Natural killer cell (primary cell): ENCODE results near the gene SNX12. TPM values are rescaled to one million over a fixed set of nuclear protein-coding genes. Genes with fewer than 3 reads are reported as not detected.
A peak's percentile ranks its signal among the peaks of the same experiment; 100 is the strongest.

ENCODE experiments used
- ATAC-seq, 3 donors: fragments of 150-1000 bp in 2 of 3; fragments of 200-7000 bp in 1 of 3; cut with Tn5 transposase; 1 replicate in 1 of 3; 2 replicates in 2 of 3; pipeline ENCODE4 v1.10.0; 2021; ENCODE audit warnings: mild to moderate bottlenecking in 2 of 3, moderate library complexity in 2 of 3
- DNase-seq, 2 donors: peaks; one replicate each; pipeline versions ENCODE4 v3.0.0 to v3.0.0-alpha.2; 2013 to 2021; ENCODE audit warnings: mixed read lengths in 1 of 2
- H3K27ac ChIP-seq: one replicate; pipeline ENCODE4 v1.5.1; 2013; ENCODE audit warnings: mild to moderate bottlenecking, low read length
- H3K27me3 ChIP-seq: one replicate; pipeline ENCODE4 v1.6.1; 2013; ENCODE audit warnings: low read length; ENCODE audit not compliant: control insufficient read depth, insufficient read depth
- H3K36me3 ChIP-seq: one replicate; pipeline ENCODE4 v1.6.1; 2013; ENCODE audit warnings: low read length; ENCODE audit not compliant: control insufficient read depth, insufficient read depth
- H3K4me1 ChIP-seq: one replicate; pipeline ENCODE4 v1.6.1; 2013; ENCODE audit warnings: low read length; ENCODE audit not compliant: control insufficient read depth, insufficient read depth
- H3K4me3 ChIP-seq: one replicate; pipeline ENCODE4 v1.5.1; 2013; ENCODE audit warnings: low read length
- H3K9me3 ChIP-seq: one replicate; pipeline ENCODE4 v1.6.1; 2013; ENCODE audit warnings: low read length; ENCODE audit not compliant: control insufficient read depth, insufficient read depth
- H3K27ac Mint-ChIP-seq, 2 donors: one replicate each; pipeline ENCODE4 v1.8.0; 2022; ENCODE audit warnings: mild to moderate bottlenecking in 2 of 2, mixed read lengths in 2 of 2, moderate library complexity in 1 of 2
- H3K27me3 Mint-ChIP-seq, 2 donors: one replicate each; pipeline ENCODE4 v1.8.0; 2022; ENCODE audit warnings: low read depth in 2 of 2, mixed read lengths in 2 of 2
- H3K36me3 Mint-ChIP-seq: one replicate; pipeline ENCODE4 v1.8.0; 2022; ENCODE audit warnings: mixed read lengths
- H3K4me1 Mint-ChIP-seq, 2 donors: one replicate each; pipeline ENCODE4 v1.8.0; 2022; ENCODE audit warnings: mixed read lengths in 2 of 2
- H3K4me3 Mint-ChIP-seq: one replicate; pipeline ENCODE4 v1.8.0; 2022; ENCODE audit warnings: mild to moderate bottlenecking, moderate library complexity, mixed read lengths
- H3K9me3 Mint-ChIP-seq, 2 donors: one replicate each; pipeline ENCODE4 v1.8.0; 2022; ENCODE audit warnings: mixed read lengths in 2 of 2
- WGBS: methylation state at CpG from one replicate; pipeline ENCODE4 v1.1.7; 2013; ENCODE audit warnings: missing lambda C conversion rate; ENCODE audit not compliant: insufficient coverage; 5-methylcytosine and 5-hydroxymethylcytosine counted together
- intact Hi-C: fragments of 100-400 bp; cut with micrococcal nuclease; formaldehyde crosslinking; loops from one replicate; pipeline ENCODE4 v1.14.2; 2022
- total RNA-seq, 4 donors: library from RNA; stranded (reverse); fragments of 120-200 nt in 1 of 4; gene quantifications; one replicate each; pipeline versions ENCODE4 v1.2.3 to v1.2.4, GENCODE V29; 2013 to 2022
- TF ChIP-seq, protein P1 (sequence below): fragments of 200-600 bp; IDR thresholded peaks from one replicate; pipeline ENCODE4 v1.8.0; 2022; ENCODE audit warnings: antibody characterized with exemption

Gene SNX12
- total RNA-seq, 3 donors from 2014 or later (not counting 1 experiment from before 2014, with no cell fraction given): 36.0 to 40.1 (median 38.6) TPM

GRCh38 chrX:71095033-71095432 lies 26.9 kb upstream of the SNX12 start:
- Histone ChIP-seq H3K27ac (no peak overlapping the region), H3K27me3 (no peaks in the 10 kb centered on the region), H3K4me1 (peaks cover 36% of the 10 kb centered on the region), H3K4me3 (peak overlapping the region; percentile 72), H3K36me3 (no peaks in the 10 kb centered on the region), H3K9me3 (no peaks in the 10 kb centered on the region)
- intact Hi-C loops: loop anchor here (5.0 kb wide), 1 partner anchor 82 kb away; no protein-coding TSS in a partner anchor
- ATAC-seq (no peak), DNase-seq (no peak)
- TF ChIP-seq, protein P1, sequence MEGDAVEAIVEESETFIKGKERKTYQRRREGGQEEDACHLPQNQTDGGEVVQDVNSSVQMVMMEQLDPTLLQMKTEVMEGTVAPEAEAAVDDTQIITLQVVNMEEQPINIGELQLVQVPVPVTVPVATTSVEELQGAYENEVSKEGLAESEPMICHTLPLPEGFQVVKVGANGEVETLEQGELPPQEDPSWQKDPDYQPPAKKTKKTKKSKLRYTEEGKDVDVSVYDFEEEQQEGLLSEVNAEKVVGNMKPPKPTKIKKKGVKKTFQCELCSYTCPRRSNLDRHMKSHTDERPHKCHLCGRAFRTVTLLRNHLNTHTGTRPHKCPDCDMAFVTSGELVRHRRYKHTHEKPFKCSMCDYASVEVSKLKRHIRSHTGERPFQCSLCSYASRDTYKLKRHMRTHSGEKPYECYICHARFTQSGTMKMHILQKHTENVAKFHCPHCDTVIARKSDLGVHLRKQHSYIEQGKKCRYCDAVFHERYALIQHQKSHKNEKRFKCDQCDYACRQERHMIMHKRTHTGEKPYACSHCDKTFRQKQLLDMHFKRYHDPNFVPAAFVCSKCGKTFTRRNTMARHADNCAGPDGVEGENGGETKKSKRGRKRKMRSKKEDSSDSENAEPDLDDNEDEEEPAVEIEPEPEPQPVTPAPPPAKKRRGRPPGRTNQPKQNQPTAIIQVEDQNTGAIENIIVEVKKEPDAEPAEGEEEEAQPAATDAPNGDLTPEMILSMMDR: no peak
- WGBS: 41% methylated on average over 4 of the region's 6 CpGs
- H3K4me1 Mint-ChIP-seq: peaks cover 19 to 26% of the 10 kb centered on the region in 2 donors
- no peaks in the 10 kb centered on the region for H3K9me3 Mint-ChIP-seq
- H3K36me3 Mint-ChIP-seq: no peaks in the 10 kb centered on the region
- H3K4me3 Mint-ChIP-seq: peak overlapping the region; percentile 79
- peak overlapping the region; percentile 90 to 96 for H3K27ac Mint-ChIP-seq
- peaks cover 0 to 12% of the 10 kb centered on the region in 2 donors for H3K27me3 Mint-ChIP-seq

DNA sequence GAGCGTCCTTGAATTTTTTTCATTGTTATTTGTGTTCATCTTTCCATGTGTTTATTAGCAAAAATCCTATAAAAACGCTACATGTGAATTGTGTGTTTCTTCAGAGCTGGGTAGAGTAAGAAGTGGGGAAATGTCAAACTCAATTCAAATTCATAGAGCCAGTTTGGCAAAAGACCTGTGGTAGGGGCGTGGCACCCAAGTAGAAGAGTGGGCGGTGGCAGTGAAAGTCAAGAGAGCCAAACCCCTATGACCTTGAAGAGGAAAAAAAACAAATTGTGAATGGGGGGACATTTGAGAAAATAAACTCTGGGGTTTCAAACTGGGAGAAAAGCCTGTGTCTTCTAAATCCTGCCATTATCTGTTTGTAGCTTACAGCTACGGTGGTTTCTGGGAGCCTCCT lies 23.1 kb upstream of the SNX12 start:
- TF ChIP-seq, protein P1: no peak
- H3K4me1 ChIP-seq: peaks cover 4% of the 10 kb centered on the region
- 95% methylated on average over 4 of the region's 5 CpGs for WGBS
- H3K9me3 ChIP-seq: no peaks in the 10 kb centered on the region
- DNase-seq (no peak), ATAC-seq (no peak)
- H3K36me3 ChIP-seq: no peaks in the 10 kb centered on the region
- no peak overlapping the region for H3K4me3 ChIP-seq
- no peaks in the 10 kb centered on the region for H3K27me3 ChIP-seq
- no peak overlapping the region for H3K27ac Mint-ChIP-seq
- H3K27ac ChIP-seq: no peak overlapping the region
- H3K4me3 Mint-ChIP-seq: no peak overlapping the region
- H3K9me3 Mint-ChIP-seq: no peaks in the 10 kb centered on the region
- peaks cover 0 to 12% of the 10 kb centered on the region in 2 donors for H3K27me3 Mint-ChIP-seq
- no peaks in the 10 kb centered on the region for H3K36me3 Mint-ChIP-seq
- intact Hi-C loops: no loop called here
- peaks cover 10% of the 10 kb centered on the region in 2 donors for H3K4me1 Mint-ChIP-seq

DNA sequence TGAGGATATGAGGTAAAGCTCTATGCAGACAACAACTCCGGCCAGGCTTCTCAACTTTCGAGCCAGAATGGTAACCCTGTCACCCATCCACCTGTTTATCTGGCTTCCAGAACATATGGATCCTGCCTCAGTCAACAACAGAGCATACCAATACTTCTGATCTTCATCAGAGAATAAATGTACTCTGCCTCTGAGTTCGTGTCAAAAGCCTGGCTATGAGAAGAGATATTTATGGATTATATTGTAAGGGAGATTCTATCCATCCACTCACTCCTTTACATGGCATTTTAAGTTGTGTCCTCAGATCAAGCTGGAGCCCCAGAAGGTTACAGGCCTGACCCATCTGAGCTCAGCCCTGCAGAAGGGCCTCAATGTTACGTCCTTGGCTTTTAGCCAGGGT lies 17.8 kb upstream of the SNX12 start:
- H3K27ac ChIP-seq: no peak overlapping the region
- H3K27me3 Mint-ChIP-seq: no peaks in the 10 kb centered on the region
- no peak overlapping the region for H3K4me3 Mint-ChIP-seq
- H3K9me3 Mint-ChIP-seq: no peaks in the 10 kb centered on the region
- no peaks in the 10 kb centered on the region for H3K9me3 ChIP-seq
- no peaks in the 10 kb centered on the region for H3K4me1 Mint-ChIP-seq
- H3K36me3 ChIP-seq: no peaks in the 10 kb centered on the region
- 96% methylated on average over 2 of the region's 4 CpGs for WGBS
- intact Hi-C loops: no loop called here
- H3K4me1 ChIP-seq: no peaks in the 10 kb centered on the region
- no peaks in the 10 kb centered on the region for H3K27me3 ChIP-seq
- TF ChIP-seq, protein P1: no peak
- H3K36me3 Mint-ChIP-seq: no peaks in the 10 kb centered on the region
- no peak for DNase-seq
- no peak overlapping the region for H3K4me3 ChIP-seq
- ATAC-seq: no peak
- H3K27ac Mint-ChIP-seq: no peak overlapping the region

DNA sequence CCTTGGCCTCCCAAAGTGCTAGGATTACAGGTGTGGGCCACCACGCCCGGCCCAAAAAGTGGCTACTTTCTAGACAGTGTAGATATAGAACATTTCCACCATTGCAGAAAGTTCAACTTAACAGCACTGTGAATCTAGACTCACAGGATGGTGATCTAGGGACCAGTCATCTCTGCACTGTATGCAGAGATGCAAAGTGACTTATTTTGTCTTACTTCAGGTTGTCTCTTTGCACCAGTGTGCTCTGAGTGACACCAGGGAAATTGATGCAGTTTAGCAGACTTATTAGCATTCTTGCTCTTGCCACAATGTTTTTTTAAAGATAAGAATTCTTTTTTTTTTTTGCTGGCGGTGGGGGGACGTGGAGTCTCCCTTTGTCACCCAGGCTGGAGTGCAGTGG lies 14.7 kb upstream of the SNX12 start:
- Histone ChIP-seq H3K27ac (no peak overlapping the region), H3K4me1 (no peaks in the 10 kb centered on the region), H3K9me3 (no peaks in the 10 kb centered on the region), H3K36me3 (no peaks in the 10 kb centered on the region), H3K4me3 (no peak overlapping the region), H3K27me3 (no peaks in the 10 kb centered on the region)
- intact Hi-C loops: no loop called here
- no peaks in the 10 kb centered on the region for H3K27me3 Mint-ChIP-seq
- no peaks in the 10 kb centered on the region for H3K9me3 Mint-ChIP-seq
- ATAC-seq (no peak), DNase-seq (no peak)
- H3K36me3 Mint-ChIP-seq: no peaks in the 10 kb centered on the region
- WGBS: 95% methylated on average over 4 of the region's 4 CpGs
- TF ChIP-seq, protein P1: no peak
- H3K4me3 Mint-ChIP-seq: no peak overlapping the region
- H3K27ac Mint-ChIP-seq: no peak overlapping the region
- no peaks in the 10 kb centered on the region for H3K4me1 Mint-ChIP-seq
